Hematopoietic multipotent progenitor cell (in vitro differentiated cells): ENCODE results near the gene ZNF579. TPM values are rescaled to one million over a fixed set of nuclear protein-coding genes. Genes with fewer than 3 reads are reported as not detected.
"Not testable (repeated sequence)": the region's sequence is repeated elsewhere in the genome, so short reads cannot be mapped to it uniquely, and the experiment has no call there.

Experiments used
- DNase-seq, 3 donors: peaks; one replicate each; pipeline ENCODE4 v3.0.0-alpha.2; 2011 to 2015; ENCODE audit warnings: low read depth in 2 of 3, low spot score in 2 of 3
- total RNA-seq: library from RNA; depleted of rRNA; stranded (reverse); fragments of >200 nt; gene quantifications from one replicate; pipeline ENCODE4 v1.2.3, GENCODE V29; 2012

ZNF579 gene
- total RNA-seq, 1 donor = 7.0 TPM

DNA sequence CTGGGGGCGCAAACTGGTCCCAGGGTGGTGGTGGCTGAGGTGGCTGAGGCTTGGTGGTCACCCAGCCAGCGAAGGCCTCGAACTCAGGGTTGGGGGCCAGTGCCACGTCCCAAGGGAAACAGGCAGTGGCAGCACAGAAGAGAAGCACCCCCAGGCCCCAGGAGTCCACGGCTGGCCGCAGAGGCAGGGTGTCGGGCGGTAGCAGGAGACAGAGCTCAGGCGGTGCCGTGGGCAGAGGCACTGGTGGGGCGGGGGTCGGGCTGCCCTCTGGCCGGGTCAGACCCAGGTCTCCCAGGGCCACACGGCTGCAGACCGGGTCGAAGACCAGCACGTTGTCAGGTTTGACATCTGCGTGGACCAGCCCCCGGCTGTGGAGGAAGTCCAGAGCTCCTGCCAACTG lies 39.6 kb downstream of the ZNF579 start:
- no peak for DNase-seq

DNA sequence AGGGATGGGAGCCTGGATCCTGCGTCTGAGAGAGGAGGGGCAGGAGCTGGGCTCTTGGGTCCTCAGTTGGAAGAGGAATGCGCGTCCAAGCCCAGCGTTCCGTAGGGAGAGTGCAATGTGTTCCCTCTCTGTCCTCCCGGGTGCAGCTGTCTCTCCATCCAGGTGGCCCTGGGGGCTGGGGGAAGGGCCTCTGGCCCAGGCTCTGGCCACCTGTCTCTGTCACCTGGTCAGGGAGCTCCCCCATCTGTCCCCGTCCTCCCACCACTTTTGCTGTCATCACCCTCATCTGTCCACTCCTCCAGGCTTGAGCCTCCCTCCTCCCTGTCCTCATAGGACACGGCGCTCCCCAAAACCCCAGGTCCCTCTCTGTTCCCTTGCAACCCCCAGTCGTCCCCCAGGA lies 40.0 kb downstream of the ZNF579 start:
- DNase-seq = no peak

DNA sequence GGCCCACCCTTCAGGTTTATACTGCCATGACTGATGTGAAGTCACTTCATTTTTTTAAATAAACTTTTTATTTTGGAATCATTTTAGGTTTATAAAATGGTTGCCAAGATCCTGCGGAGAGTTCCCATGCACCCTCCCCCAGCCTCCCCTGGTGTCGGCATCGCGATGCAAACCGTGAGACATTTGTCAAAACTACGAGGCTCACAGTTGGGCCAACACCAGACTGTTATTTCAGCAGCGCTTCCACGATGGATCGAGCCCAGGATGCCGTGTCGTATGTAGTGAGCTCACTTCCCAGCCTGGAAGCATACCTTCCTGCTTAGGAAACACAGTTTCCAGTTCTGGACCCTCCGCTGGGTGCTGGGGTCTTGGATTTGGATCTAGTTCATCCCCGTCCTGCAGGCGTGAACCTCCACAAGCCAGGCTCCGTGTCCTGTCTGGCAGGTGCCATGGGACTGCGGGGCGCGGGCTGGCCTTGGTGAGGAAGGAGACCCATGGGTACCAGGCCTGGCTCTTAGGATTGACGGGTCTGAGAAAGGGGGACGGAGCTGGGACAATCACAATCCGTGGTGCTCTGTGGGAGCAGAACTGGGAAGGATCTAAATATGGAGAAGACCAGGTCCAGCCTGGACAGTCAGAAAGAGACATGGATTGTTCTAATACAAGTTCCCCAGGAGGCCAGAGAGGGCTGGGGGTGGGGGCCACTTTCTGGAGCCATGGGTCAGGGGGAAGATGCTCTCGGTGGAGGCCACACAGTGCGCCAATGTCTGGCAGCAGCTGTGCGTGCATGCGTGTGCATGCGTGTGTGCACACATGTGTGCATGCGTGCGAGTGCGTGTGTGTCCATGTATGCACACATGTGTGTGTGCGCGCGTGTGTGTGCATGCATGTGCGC lies 41.3 kb downstream of the ZNF579 start:
- no peak for DNase-seq

DNA sequence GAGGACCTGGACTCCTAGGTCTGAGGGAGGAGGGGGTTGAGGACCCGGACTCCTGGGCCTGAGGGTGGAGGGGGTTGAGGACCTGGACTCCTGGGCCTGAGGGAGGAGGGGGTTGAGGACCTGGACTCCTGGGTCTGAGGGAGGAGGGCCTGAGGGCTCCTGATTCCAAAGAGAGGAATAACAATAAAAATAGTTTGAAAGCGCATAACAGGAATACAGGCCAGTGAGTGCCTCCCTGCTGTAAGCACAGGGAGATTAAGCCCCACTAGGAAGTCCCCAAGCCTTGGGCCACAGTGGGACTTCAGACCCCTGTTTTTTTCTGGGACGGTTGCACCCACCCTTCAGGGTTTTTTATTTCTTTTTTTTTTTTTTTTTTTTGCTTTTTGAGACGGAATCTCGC lies 42.5 kb downstream of the ZNF579 start:
- no peak for DNase-seq

DNA sequence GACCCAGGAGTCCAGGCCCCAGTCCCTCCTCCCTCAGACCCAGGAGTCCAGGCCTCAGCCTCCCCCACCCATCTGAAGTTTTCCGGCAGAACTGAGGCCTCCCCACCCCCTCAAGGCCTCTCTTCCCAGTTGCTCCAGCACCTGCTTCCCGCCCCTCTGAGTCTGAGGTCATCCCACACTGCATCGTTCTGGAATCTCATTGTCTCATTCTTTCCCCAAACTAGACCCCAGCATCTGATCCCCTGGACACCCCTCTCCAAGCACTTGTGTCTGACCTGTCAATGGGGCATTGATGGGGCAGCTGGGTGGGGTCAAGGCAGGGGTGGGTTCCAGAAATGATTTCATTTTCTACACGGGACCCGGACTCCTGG lies 42.9 kb downstream of the ZNF579 start:
- no peak for DNase-seq

- peak in 2 of 3 donors; percentile 38 to 46 for DNase-seq
Measured at GRCh38 chr19:55536951-55537740, 43.5 kb downstream of the ZNF579 start, which contains the start of gene SBK2. Gene SBK2 (minus strand): TSS chr19:55537133. CDS start chr19:55536294, 839 bp downstream.

- no peak for DNase-seq
Measured at GRCh38 chr19:55536366-55536765, 44.3 kb downstream of the ZNF579 start.

DNA sequence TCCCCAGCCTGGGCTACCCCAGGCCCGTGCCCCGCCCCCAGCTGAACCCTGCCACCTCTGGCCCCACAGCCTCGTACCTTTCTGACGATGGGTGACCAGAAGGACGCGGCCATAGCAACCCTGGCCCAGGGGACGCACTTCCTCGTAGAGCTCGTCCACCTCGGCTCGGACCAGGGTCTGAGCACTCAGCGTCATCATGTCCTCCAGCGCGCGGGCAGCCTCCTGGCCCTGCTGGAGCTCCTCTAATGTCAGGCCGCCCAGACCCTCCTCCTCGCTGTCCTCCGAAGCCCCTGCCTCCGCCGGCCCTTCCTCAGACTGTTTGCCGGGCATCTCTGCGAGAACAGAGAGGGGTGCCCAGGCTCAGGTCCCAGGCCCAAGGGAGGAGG lies 44.7 kb downstream of the ZNF579 start:
- DNase-seq = no peak

DNA sequence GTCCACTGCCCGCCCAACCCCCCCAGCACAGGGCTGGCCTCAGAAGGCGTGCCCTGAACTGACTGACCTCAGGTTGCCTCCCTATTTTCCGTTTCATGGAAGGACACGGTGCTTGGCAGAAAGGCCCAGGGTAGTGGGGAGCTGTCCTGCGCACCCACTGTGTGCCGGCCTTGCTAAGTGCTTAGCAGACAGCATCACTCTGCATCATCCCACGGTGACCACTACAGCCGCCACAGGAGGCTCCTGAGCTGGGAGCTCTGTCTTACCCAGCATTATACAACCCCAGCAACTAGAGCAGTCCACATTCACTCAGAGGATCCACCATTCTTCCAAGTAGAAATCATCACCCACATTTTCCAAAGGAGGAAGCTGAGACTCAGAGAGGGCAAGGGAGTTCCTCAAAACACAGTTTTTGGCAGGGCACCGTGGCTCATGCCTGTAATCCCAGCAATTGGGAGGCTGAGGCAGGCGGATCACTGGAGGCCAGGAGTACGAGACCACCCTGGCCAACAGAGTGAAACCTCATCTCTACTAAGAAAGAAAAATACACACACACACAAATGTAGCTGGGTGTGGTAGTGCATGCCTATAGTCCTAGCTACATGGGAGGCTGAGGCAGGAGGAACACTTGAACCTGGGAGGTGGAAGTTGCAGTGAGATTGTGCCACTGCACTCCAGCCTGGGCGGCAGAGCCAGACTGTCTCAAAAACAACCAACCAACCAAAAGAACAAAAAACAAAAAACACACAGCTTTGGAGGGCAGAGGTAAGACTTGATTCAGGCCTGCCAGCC lies 45.3 kb downstream of the ZNF579 start:
- DNase-seq = no peak

- not testable (repeated sequence) for DNase-seq
Measured at GRCh38 chr19:55534280-55534679, 46.4 kb downstream of the ZNF579 start.

GRCh38 chr19:55530996-55531395 lies 49.7 kb downstream of the ZNF579 start:
- no peak for DNase-seq

DNA sequence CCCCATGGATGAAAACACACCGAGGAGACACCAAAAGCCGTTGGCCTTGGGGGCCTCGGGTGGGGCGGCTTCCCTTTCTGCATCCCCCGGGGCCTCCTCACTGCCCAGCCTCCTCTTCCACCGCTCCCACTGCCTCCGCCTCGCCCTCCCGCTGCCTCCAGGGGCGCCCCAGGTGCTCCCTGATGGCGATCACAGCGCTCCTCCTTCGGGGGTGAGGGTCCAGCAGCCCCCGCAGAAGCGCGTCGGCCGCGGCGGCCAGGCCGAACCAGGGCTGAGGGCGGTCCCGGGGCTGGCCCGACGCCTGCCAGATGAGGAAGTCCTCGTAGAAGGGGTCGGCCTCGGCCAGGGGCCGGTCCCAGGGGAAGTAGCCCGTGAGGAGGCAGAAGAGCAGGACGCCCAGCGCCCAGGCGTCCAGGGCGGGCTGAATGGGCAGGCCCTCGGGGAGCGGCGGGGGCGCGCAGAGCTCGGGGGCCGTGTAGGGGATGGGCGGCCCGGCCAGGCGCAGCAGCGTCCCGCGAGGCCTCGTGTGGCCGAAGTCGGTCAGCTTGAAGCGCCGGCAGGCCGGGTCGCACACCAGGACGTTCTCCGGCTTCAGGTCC lies 50.9 kb downstream of the ZNF579 start:
- no peak for DNase-seq

- no peak for DNase-seq
Measured at GRCh38 chr19:55528030-55528803, 52.4 kb downstream of the ZNF579 start.

DNA sequence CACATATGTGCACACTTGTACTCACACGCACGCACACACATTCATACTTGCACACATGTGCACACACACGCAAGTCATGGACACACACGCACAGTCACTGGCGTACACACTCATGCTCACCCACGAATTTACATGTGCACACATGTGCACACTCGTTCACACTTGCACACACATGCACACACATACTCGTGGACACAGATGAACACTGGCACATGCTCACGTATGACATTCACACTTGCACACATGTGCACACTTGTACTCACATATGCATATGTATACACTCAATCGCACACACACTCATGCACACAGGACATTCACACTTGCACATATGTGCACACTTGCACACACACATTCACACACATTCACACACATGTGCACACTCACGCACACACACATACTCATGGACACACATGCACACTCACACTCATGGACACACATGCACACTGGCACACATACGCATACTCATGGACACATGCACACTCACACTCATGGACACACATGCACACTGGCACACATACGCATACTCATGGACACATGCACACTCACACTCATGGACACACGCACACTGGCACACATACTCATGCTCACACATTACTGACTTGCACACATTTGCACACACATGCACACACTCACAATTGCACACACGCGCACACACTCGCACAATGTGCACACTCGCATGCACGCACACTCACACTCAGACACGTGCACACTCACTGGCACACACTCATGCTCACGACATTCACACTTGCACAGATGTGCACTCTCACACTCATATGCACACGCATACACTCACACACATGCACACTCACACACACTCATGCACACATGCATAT lies 53.2 kb downstream of the ZNF579 start:
- DNase-seq = no peak

Other genes with a start within 250 kb of the ZNF579 start
- gene KMT5C, start 241.0 kb downstream of the ZNF579 start, total RNA-seq = 22.4 TPM
- 0.27 TPM for gene COX6B2, start 226.1 kb downstream of the ZNF579 start, total RNA-seq
- not detected for gene GARIN5B, start 217.6 kb downstream of the ZNF579 start, total RNA-seq
- gene IL11, start 210.4 kb downstream of the ZNF579 start, total RNA-seq = 0.27 TPM
- gene TMEM190, start 204.0 kb downstream of the ZNF579 start, total RNA-seq = not detected
- gene TMEM238, start 196.6 kb downstream of the ZNF579 start, total RNA-seq = 2.7 TPM
- gene RPL28, start 194.9 kb downstream of the ZNF579 start, total RNA-seq = 2,604 TPM
- gene UBE2S, start 173.1 kb downstream of the ZNF579 start, total RNA-seq = 26.7 TPM
- gene SHISA7, start 137.5 kb downstream of the ZNF579 start, total RNA-seq = under 0.01 TPM
- gene ISOC2, start 119.2 kb downstream of the ZNF579 start, total RNA-seq = 63.3 TPM
- gene C19orf85, start 116.1 kb downstream of the ZNF579 start, total RNA-seq = not detected
- gene ZNF628, start 104.2 kb downstream of the ZNF579 start, total RNA-seq = 8.3 TPM
- 12.7 TPM for gene NAT14, start 95.7 kb downstream of the ZNF579 start, total RNA-seq
- gene SSC5D, start 92.4 kb downstream of the ZNF579 start, total RNA-seq = 0.27 TPM
- under 0.01 TPM for gene SBK2, start 43.7 kb downstream of the ZNF579 start, total RNA-seq
- gene SBK3, start 35.3 kb downstream of the ZNF579 start, total RNA-seq = 0.54 TPM
- 8.6 TPM for gene FIZ1, start 18.7 kb upstream of the ZNF579 start, total RNA-seq
- gene ZNF524, start 19.4 kb upstream of the ZNF579 start, total RNA-seq = 21.3 TPM
- 4.0 TPM for gene ZNF865, start 24.8 kb upstream of the ZNF579 start, total RNA-seq
- gene ZNF784, start 43.7 kb upstream of the ZNF579 start, total RNA-seq = 15.1 TPM
- 13.7 TPM for gene ZNF580, start 60.2 kb upstream of the ZNF579 start, total RNA-seq
- 48.5 TPM for gene ZNF581, start 62.8 kb upstream of the ZNF579 start, total RNA-seq
- gene CCDC106, start 67.4 kb upstream of the ZNF579 start, total RNA-seq = 8.3 TPM
- gene U2AF2, start 74.2 kb upstream of the ZNF579 start, total RNA-seq = 158 TPM
- gene EPN1, start 94.4 kb upstream of the ZNF579 start, total RNA-seq = 18.0 TPM
- gene NLRP9, start 157.6 kb upstream of the ZNF579 start, total RNA-seq = not detected
- gene RFPL4A, start 178.2 kb upstream of the ZNF579 start, total RNA-seq = under 0.01 TPM
- not detected for gene RFPL4AL1, start 188.3 kb upstream of the ZNF579 start, total RNA-seq